ENCODE results near the gene TLR8. TPM values are rescaled to one million over a fixed set of nuclear protein-coding genes. Genes with fewer than 3 reads are reported as not detected.

The TLR8 gene
- total RNA-seq, 4 donors from 2014 or later: 0.63 to 1.8 (median 1.4) TPM

DNA sequence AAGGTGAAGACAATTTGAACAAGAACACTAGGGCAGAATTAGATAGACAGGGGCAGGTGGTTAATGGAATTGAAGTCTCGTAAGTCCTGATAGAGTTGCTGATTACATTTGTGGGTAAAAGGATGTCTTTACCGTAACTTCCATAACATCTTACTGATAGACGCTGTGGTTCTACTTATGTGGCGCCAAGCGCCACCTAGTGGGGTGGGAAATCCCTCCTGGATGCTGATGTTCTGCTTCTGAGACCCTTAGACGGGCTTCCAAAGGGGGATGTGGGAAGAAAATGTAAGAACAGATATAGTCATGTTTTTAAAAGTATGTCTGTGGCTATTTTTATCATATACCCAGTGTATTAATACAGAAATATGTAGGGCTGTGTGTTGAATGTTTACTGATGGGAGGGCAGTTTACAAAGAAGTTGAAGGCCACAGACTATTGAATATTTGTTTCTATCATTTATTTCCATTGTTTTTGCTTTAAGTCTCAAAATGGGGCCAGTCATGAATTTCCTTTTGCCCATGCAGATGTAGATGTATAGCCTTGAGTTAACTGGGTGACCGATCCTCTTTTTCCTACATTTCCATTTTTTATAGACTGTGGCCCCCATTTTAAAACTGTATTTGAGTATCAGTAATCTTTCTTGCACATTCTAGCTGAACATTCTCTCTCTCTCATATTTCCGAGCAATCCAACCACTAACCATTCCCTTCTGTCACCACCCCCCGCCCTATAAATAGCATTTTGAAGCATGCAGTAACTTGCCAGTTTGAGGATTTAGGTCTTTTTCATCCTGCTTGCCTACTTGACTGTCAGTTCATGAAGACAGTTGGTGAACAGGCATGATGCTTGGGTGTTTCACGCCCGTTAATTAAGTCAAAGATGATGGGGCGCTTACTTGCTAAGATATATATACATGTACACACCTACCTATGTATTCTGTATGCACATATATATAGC, 12.1 kb upstream of the TLR8 start:
- TF ChIP-seq EP300 (IDR thresholded peaks at IDR 0.05): no peak
- TF ChIP-seq POLR2A (IDR thresholded peaks at IDR 0.05): no peak
- TF ChIP-seq, protein P1, sequence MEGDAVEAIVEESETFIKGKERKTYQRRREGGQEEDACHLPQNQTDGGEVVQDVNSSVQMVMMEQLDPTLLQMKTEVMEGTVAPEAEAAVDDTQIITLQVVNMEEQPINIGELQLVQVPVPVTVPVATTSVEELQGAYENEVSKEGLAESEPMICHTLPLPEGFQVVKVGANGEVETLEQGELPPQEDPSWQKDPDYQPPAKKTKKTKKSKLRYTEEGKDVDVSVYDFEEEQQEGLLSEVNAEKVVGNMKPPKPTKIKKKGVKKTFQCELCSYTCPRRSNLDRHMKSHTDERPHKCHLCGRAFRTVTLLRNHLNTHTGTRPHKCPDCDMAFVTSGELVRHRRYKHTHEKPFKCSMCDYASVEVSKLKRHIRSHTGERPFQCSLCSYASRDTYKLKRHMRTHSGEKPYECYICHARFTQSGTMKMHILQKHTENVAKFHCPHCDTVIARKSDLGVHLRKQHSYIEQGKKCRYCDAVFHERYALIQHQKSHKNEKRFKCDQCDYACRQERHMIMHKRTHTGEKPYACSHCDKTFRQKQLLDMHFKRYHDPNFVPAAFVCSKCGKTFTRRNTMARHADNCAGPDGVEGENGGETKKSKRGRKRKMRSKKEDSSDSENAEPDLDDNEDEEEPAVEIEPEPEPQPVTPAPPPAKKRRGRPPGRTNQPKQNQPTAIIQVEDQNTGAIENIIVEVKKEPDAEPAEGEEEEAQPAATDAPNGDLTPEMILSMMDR (IDR thresholded peaks at IDR 0.05): peak; percentile 34 to 51 (median 42)
- Histone ChIP-seq H3K4me3 (no peak overlapping the region), H3K36me3 (no peaks in the 10 kb centered on the region), H3K27ac (no peak overlapping the region), H3K27me3 (no peaks in the 10 kb centered on the region), H3K4me1 (peaks cover 0 to 3% (median 0%) of the 10 kb centered on the region in 4 donors), H3K9me3 (no peaks in the 10 kb centered on the region)
- WGBS, 2 donors: 51 to 57% methylated on average over 12 of the region's 12 CpGs
- DNase-seq (ENCODE audit: low spot score in 2 of 2): peak in 1 of 2 donors; percentile 29

DNA sequence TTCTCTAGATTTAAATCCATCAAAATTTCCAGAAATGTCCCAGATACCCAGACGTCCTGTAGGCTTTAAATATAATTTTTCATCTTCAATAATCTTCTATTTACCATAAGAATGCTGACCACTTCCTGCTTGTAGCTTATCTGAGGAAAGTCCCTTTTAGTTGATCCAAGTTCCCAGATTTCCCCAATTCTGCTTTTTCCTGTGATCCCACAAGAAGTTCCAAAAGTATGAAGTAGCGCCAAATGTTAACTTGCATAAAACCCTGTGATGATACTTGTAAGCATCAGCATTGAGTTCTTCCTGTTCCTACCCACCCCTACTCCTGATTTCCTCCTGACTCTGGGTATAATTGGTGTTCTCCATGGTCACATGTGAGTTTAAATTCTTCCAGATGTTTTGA, 10.6 kb upstream of the TLR8 start:
- no peaks in the 10 kb centered on the region for H3K36me3 ChIP-seq
- H3K9me3 ChIP-seq: no peaks in the 10 kb centered on the region
- WGBS, 2 donors: 50 to 58% methylated on average over 2 of the region's 2 CpGs
- no peaks in the 10 kb centered on the region for H3K27me3 ChIP-seq
- H3K4me3 ChIP-seq: no peak overlapping the region
- peaks cover 0 to 3% (median 0%) of the 10 kb centered on the region in 4 donors for H3K4me1 ChIP-seq
- no peak for DNase-seq (ENCODE audit: low spot score in 2 of 2)
- no peak for TF ChIP-seq POLR2A (IDR thresholded peaks at IDR 0.05)
- no peak for TF ChIP-seq EP300 (IDR thresholded peaks at IDR 0.05)
- TF ChIP-seq, protein P1 (IDR thresholded peaks at IDR 0.05): no peak
- no peak overlapping the region for H3K27ac ChIP-seq

DNA sequence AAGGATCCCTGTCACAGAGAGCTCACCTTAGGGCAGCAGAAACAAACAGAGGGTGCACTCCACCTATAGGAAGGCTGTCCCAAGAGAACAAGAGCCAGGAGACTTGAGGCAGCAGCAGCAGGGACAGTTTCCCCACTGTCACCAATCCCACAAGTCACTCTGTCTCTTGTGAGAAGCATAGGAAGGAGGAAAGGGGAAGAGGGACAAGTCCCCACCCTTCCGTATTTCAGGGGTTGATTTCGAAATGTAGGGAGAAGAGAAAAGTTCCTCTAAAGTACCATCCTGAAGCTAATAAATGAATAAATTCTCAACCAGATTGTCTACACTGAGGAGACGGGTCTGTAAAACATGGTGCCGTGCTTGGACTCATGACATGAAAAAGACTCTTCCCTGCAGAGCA, 9.5 kb upstream of the TLR8 start:
- WGBS, 2 donors: 78 to 92% methylated on average over 4 of the region's 4 CpGs
- H3K27me3 ChIP-seq: no peaks in the 10 kb centered on the region
- no peaks in the 10 kb centered on the region for H3K4me1 ChIP-seq
- H3K36me3 ChIP-seq: no peaks in the 10 kb centered on the region
- TF ChIP-seq POLR2A (IDR thresholded peaks at IDR 0.05) (no peak), EP300 (IDR thresholded peaks at IDR 0.05) (peak in 1 of 2 donors; percentile 42)
- TF ChIP-seq, protein P1 (IDR thresholded peaks at IDR 0.05): no peak
- no peaks in the 10 kb centered on the region for H3K9me3 ChIP-seq
- no peak overlapping the region for H3K4me3 ChIP-seq
- H3K27ac ChIP-seq: no peak overlapping the region
- DNase-seq (ENCODE audit: low spot score in 2 of 2): no peak

DNA sequence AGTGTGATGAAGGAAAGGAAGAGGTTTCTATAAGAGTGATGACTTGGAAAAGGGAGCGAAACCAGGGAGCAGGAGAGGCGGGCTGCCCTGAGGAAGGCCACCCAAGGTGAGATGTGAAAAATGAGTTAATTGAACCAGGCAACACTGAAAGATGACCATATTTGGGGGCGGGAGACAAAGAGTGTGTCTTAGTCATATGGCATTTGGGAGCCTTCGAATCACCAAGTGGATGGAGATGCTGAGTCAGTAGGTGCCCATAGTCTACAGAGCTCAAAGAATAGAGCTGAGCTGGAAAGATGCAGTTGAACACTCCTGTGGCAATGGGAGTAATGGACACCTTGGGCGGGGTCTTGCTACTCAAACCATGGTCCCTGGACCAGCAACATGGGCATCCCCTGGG, 8.3 kb upstream of the TLR8 start:
- 85 to 94% methylated on average over 5 of the region's 5 CpGs for WGBS, 2 donors
- no peaks in the 10 kb centered on the region for H3K36me3 ChIP-seq

More for the DNA sequence above, 8.3 kb upstream of the TLR8 start:
- TF ChIP-seq POLR2A (IDR thresholded peaks at IDR 0.05) (no peak), EP300 (IDR thresholded peaks at IDR 0.05) (no peak)
- TF ChIP-seq, protein P1 (IDR thresholded peaks at IDR 0.05): no peak
- no peak for DNase-seq (ENCODE audit: low spot score in 2 of 2)
- H3K27me3 ChIP-seq: no peaks in the 10 kb centered on the region
- H3K9me3 ChIP-seq: no peaks in the 10 kb centered on the region
- no peak overlapping the region for H3K27ac ChIP-seq
- no peak overlapping the region for H3K4me3 ChIP-seq
- H3K4me1 ChIP-seq: no peaks in the 10 kb centered on the region

Measured in tibial nerve (tissue), 4 donors.